Measurements from ENCODE around the gene SREK1IP1.

DNA sequence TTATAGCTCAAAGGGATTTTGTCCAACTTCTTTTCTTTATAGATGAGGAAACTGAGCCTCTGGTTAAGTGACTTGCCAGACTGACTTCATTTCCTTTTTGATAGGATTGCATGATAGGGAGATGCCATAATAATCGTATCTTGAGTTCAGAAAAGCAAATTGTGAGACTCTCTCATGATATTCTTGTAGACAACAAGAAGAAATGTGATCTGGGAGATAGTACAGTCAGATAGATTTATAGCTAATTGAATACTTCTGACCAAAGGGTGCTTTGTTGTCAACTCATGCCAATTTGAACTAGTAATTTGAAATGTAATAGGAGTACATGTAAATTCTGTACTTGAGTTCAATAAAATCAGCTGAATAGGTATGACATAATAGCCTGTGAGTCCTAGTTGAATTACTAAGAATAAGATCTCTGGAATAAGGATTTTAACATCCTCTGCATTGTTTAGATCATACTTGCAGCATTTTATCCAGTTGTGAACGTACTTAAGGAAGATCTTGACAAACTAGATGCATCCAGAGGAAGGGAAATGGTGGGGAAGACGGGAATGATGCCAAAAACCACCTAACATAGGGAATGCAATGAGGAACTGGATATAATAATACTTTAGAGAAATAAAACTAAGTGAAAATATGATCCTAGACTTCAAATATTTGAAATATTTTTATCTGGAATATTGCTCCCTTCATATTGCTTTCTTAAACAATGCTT, 25.7 kb upstream of the SREK1IP1 start:
- TF ChIP-seq, protein P1, sequence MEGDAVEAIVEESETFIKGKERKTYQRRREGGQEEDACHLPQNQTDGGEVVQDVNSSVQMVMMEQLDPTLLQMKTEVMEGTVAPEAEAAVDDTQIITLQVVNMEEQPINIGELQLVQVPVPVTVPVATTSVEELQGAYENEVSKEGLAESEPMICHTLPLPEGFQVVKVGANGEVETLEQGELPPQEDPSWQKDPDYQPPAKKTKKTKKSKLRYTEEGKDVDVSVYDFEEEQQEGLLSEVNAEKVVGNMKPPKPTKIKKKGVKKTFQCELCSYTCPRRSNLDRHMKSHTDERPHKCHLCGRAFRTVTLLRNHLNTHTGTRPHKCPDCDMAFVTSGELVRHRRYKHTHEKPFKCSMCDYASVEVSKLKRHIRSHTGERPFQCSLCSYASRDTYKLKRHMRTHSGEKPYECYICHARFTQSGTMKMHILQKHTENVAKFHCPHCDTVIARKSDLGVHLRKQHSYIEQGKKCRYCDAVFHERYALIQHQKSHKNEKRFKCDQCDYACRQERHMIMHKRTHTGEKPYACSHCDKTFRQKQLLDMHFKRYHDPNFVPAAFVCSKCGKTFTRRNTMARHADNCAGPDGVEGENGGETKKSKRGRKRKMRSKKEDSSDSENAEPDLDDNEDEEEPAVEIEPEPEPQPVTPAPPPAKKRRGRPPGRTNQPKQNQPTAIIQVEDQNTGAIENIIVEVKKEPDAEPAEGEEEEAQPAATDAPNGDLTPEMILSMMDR (conservative IDR thresholded peaks at IDR 0.05), result no peak
- TF ChIP-seq ZFX (IDR thresholded peaks at IDR 0.05), result no peak
